BJ (cell line): Measurements from ENCODE around the gene WWOX. TPM values are rescaled to one million over a fixed set of nuclear protein-coding genes. Genes with fewer than 3 reads are reported as not detected.

Source experiments
- CTCF ChIA-PET: fragments of 350-600 bp; formaldehyde crosslinking; extraction: SDS; loops from one replicate; lab custom pipeline; 2021; ENCODE audit warnings: antibody characterized with exemption, inconsistent platforms; lab: Yijun Ruan, JAX
- POLR2A ChIA-PET: fragments of 300-600 bp; sonication (Branson Sonifier 250); formaldehyde crosslinking; extraction: SDS; loops from one replicate; lab custom pipeline; 2021; ENCODE audit warnings: antibody characterized with exemption; lab: Charles Lee
- DNase-seq: peaks from one replicate; pipeline ENCODE4 v3.0.0-alpha.2; 2011; ENCODE audit warnings: low read depth
- H3K27me3 ChIP-seq: 2 replicates; pipeline ENCODE4 v1.6.0; 2011; ENCODE audit warnings: low read length; ENCODE audit not compliant: control insufficient read depth, insufficient read depth
- H3K36me3 ChIP-seq: 2 replicates; pipeline ENCODE4 v1.5.1; 2011; ENCODE audit warnings: low read length; ENCODE audit not compliant: control insufficient read depth, insufficient read depth
- H3K4me3 ChIP-seq: 2 replicates; pipeline ENCODE4 v1.5.1; 2011; ENCODE audit warnings: low read depth, mild to moderate bottlenecking, control low read depth, low read length
- CTCF ChIP-seq: IDR thresholded peaks from 2 replicates; pipeline ENCODE4 v1.5.1; 2011; ENCODE audit warnings: low read depth, mild to moderate bottlenecking, control low read depth, inconsistent platforms, low read length, moderate library complexity; ENCODE audit not compliant: insufficient read depth
- polyA plus RNA-seq: library from polyadenylated mRNA; depleted of rRNA; stranded (reverse); fragments of >200 nt; gene quantifications from 2 replicates; pipeline ENCODE4 v1.2.3, GENCODE V29; 2011

Gene WWOX
- polyA plus RNA-seq, 1 experiment, result 3.1 TPM

GRCh38 chr16:78249056-78249455 lies 149.6 kb downstream of the WWOX start:
- H3K27me3 ChIP-seq, result no peaks in the 10 kb centered on the region
- ChIA-PET CTCF (no interaction called here), POLR2A (no interaction called here)
- no peak for DNase-seq
- no peak for TF ChIP-seq CTCF
- no peaks in the 10 kb centered on the region for H3K36me3 ChIP-seq
- no peak overlapping the region for H3K4me3 ChIP-seq

GRCh38 chr16:78249832-78250231 lies 150.4 kb downstream of the WWOX start:
- Histone ChIP-seq H3K27me3 (no peaks in the 10 kb centered on the region), H3K36me3 (no peaks in the 10 kb centered on the region), H3K4me3 (no peak overlapping the region)
- DNase-seq, result no peak
- ChIA-PET POLR2A (no interaction called here), CTCF (no interaction called here)
- TF ChIP-seq CTCF, result no peak

- TF ChIP-seq CTCF, result no peak
- DNase-seq, result no peak
- Histone ChIP-seq H3K27me3 (no peaks in the 10 kb centered on the region), H3K36me3 (no peaks in the 10 kb centered on the region), H3K4me3 (no peak overlapping the region)
- CTCF ChIA-PET, result no interaction called here
- POLR2A ChIA-PET, result no interaction called here
Measured at GRCh38 chr16:78251115-78251514, 151.7 kb downstream of the WWOX start.

- no peak for TF ChIP-seq CTCF
- DNase-seq, result no peak
- no peaks in the 10 kb centered on the region for H3K27me3 ChIP-seq
Measured at GRCh38 chr16:78252757-78253156, 153.3 kb downstream of the WWOX start.

GRCh38 chr16:78254841-78255240 lies 155.4 kb downstream of the WWOX start:
- no peak for TF ChIP-seq CTCF
- ChIA-PET CTCF (no interaction called here), POLR2A (no interaction called here)
- H3K36me3 ChIP-seq, result no peaks in the 10 kb centered on the region
- no peak for DNase-seq
- no peaks in the 10 kb centered on the region for H3K27me3 ChIP-seq
- H3K4me3 ChIP-seq, result no peak overlapping the region

More at GRCh38 chr16:78252757-78253156, 153.3 kb downstream of the WWOX start:
- Histone ChIP-seq H3K4me3 (no peak overlapping the region), H3K36me3 (no peaks in the 10 kb centered on the region)
- POLR2A ChIA-PET, result no interaction called here
- CTCF ChIA-PET, result no interaction called here
